HG02759 (cell line): ENCODE measurements around the gene CHMP2B.

ENCODE experiments used
- ATAC-seq: cut with Tn5 transposase; IDR thresholded peaks from one replicate; pipeline ENCODE4 v1.9.1; 2021; ENCODE audit warnings: mild to moderate bottlenecking, moderate library complexity; ENCODE audit not compliant: unreplicated experiment

The CHMP2B gene, protein sequence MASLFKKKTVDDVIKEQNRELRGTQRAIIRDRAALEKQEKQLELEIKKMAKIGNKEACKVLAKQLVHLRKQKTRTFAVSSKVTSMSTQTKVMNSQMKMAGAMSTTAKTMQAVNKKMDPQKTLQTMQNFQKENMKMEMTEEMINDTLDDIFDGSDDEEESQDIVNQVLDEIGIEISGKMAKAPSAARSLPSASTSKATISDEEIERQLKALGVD

DNA sequence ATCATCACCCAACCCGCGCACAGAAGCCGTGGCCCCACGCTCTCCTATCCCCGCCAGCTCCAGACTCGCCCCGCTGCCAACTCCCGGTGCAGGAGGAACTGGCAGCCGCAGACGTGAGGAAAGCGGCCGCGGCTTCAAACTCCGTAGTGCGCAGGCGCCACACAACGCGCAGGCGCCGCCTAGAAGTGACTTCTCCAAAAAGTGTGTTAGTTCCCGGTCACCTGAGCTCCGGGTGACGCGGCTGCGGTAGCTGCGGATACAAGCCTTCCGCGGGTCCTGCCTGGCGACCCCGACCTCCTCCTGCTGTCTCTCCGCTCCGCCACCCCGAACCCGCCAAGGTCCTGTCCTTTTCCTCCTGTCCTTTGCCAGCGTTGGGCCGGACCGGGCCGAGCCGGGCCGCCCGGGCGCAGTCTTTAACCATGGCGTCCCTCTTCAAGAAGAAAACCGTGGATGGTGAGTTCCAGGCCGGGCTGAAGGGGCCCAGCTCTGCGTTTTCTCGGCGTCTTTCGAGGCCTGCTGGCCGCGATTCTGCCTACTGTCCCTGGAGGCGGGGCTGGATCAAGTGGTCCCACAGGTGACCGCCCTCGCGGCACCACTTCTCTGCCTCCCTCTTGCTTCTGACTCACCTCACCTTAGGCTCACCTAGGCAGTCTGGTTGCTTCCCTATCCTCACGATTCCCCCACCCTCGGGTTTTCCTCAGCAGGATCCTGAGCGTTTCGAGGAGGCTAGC is at the start of gene CHMP2B:
Gene CHMP2B (plus strand): TSS at position 206 of the 731 bp plus-strand sequence. CDS start 214 bp downstream, at position 420.
- peak; percentile 97 for ATAC-seq

- no peak for ATAC-seq
These were observed 47.5 kb upstream of the CHMP2B start for GRCh38 chr3:87179642-87180041.

DNA sequence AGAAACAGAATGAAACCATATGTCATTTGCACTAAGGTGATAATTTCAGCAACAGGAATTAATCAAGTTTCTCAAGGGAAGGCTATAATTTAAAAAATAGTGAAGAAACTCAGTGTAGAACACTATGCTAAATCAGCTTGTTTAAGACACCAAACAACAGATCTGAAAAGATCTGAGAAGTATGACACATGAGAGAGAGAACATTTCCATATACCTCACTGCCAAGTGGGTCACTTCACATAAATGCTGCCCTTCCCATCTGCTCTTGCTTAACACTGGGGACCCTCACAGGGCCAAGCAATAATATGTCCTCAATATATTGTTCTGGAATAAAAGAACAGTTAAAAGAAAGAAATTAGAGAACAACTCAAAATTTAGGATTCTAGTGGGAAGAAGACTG is 45.6 kb upstream of the CHMP2B start:
- no peak for ATAC-seq

- ATAC-seq = no peak
These were observed 45.1 kb upstream of the CHMP2B start for GRCh38 chr3:87182023-87182422.

- no peak for ATAC-seq
These were observed 40.4 kb upstream of the CHMP2B start for GRCh38 chr3:87186608-87187159.

GRCh38 chr3:87191175-87191574 is 35.9 kb upstream of the CHMP2B start:
- ATAC-seq = no peak

DNA sequence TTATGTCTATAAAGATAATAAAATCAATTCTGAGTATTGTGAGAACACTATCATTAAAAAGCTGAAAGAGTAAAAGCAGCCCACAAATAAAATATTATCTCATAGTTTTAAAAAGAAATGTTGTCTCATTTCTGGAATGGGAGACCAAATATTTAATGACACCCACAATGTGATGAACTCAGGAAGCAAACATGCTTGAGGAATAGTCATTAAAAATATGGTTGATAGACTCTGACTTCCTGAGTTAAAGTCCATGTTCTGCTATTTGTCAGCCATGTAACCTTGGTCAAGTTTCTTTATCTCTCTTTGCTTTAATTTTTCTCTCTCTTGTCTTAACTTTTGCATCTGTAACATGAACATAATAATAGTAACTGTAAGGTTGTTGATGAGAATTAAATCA is 35.5 kb upstream of the CHMP2B start:
- ATAC-seq = no peak

DNA sequence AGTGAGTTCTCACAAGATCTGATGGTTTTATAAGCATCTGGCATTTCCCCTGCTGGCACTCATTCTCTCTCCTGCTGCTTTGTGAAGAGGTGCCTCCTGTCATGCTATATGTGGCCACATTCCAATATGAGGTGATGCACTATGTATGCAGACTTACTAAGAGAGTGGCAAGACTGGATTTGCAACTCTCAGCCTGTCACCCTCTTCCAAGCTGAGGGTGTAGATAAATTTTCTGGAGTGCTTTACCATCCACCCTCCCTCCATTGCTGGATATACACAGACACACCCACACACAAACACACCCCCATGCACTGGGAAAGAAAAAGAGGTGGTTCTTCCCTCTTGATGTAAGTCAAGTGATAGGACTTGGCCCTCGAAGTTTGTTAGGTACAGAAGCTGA is 30.2 kb upstream of the CHMP2B start:
- no peak for ATAC-seq

DNA sequence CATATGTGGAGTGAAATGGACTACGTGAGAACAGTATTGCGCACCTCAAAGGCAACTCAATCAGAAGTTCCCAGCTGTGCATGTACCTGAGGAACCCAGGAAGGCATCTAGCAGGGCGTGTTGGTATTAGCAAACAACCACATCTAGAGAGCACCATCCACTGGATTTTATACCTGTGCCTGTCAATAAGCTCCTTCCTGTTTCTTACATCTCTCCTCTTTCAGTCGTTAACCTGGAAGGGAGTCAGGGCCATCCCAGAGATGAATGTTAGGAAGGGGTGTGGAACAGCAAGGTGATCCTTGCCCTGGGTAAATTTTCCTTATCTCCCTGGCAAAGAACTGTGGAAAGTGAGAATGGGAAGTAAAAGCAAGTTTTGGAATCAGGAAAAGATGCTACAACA is 29.6 kb upstream of the CHMP2B start:
- ATAC-seq = no peak

DNA sequence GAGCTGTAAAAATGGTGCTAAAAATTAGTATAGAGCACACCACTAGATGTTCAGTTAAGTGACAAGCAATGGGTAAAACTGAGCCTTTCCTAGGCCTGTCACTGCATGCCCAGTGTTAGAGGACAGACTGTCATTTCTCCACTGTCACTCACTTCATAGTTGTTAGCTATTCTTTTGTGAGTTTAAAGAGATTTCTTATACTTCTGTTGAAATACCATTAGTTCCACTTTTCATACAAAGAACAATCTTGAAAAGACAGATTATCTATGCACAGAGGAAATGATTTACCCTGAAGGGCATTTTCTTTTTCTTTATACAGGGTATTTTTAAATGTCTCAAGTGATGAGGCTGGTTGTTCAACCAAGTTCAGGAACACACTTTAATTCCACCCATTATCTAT is 28.3 kb upstream of the CHMP2B start:
- no peak for ATAC-seq

DNA sequence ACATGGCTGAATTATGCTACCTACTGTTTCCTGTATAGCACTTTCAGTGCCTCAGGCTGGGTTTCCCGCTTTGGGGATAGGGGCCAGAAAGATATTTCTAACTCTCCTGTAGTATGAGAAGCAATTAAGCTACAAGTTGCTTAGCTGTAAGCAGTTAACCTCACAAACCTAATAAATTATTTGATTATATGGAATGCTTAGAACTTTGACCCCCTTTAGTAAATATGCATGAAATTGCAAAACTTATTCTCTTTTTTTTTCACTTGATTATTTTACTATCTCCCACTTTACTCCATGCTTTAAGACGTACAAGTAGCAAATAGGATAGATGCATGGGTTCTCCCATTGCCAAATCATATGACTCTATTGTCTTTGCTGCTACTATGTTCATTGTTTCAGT is 27.5 kb upstream of the CHMP2B start:
- ATAC-seq = no peak

DNA sequence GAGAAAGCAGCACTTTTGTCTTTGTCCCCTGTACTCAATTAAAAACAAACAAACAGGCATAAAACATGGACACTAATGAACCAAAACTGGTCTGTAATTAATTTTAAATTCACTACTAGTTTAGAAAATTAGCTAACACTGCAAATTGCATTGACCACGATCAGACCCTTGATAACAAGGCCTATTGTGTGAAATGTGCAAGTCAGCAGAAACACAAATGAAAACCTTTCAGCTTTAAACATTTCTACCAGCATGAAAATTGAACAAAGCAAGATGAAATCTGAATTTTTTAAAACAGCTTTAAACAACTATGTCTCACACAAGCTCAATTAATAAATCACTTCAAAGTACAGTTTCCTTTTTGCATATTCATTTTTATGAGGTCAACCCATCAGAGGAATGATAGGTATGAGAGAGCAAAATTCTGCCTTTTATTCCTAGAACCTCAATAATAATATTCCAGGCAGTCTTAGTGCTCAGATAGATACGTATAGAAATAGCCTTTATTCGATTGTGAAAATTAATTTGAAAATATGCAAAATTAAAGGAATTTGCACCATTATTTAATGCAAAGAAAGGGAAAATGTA is 27.0 kb upstream of the CHMP2B start:
- ATAC-seq = no peak

DNA sequence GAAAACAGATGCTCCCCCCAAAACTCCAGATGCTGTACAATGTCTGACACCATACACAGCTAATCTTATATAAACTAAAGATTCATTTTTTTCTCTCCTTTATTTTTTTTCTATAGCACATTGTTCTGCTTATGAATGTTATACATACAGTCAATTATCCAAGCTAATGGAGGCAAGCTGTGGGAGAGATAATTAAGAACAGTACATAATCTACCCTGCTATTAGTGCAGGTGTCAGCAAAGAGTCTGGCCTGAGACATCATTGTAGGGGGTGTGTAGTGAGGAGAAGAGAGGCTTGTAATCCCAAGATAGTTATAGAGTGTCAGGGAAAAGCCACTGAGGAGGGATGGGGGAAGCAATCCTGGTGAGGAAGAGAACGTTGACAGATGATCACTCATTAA is 25.4 kb upstream of the CHMP2B start:
- ATAC-seq = no peak

- no peak for ATAC-seq
These were observed 23.3 kb upstream of the CHMP2B start for GRCh38 chr3:87203809-87204208.

DNA sequence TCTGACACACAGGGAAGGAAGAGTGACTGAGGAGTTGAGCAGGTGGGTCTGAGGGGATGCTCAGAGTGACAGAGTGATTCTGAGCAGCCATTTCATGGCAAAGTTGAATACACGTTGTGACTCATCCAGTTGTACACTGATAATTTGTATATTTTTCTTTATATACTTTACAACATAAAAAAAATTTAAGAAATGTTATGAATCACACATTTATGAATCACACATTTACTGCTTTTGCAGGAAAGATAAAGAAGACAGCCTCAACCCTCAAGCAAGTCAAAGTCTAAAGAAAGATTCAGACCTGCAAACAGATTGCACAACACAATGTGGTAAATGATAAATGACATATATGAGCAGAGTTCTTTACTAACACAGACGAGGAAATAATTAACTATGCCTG is 21.0 kb upstream of the CHMP2B start:
- no peak for ATAC-seq

DNA sequence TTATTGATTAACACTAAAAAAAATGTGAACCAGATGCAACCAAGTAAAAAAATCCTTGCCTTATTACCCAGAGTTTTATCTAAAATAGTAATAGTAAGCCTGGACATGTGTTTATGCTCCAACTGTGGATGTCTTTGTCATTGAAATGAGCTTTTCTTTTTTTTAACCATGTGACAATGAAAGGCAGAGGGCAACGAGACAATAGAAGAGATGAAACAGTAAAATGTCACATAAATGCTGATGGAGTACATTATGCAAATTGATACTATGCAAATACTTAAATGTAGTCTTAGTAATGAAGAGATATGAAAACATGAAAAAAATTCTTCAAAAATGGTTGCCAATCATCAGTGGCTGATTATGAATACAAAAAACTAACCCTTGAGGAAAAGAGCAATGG is 20.5 kb upstream of the CHMP2B start:
- ATAC-seq = no peak

DNA sequence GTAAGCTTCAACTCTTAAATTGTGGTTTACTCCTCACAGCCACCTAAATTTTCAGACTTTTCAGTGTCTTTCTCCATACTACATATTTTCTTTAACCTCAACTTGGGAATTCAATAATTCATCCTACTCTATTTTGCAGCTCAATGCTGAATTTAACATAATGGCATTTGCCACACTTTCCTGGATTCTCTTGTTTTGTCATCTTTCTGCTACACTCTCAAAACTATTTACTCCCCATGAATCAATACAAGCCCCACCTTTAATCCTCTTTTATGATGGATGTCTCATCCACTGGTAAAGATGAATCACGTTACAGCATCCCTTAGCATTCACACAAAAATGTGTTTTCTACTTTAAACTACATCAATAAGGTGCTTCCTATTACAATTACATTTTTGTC is 19.6 kb upstream of the CHMP2B start:
- ATAC-seq = no peak

GRCh38 chr3:87209111-87209510 is 18.0 kb upstream of the CHMP2B start:
- ATAC-seq = no peak

GRCh38 chr3:87218560-87218959 is 8.5 kb upstream of the CHMP2B start:
- ATAC-seq = no peak

GRCh38 chr3:87219611-87220010 is 7.5 kb upstream of the CHMP2B start:
- no peak for ATAC-seq

- no peak for ATAC-seq
These were observed 1.4 kb upstream of the CHMP2B start for GRCh38 chr3:87225659-87226058.

DNA sequence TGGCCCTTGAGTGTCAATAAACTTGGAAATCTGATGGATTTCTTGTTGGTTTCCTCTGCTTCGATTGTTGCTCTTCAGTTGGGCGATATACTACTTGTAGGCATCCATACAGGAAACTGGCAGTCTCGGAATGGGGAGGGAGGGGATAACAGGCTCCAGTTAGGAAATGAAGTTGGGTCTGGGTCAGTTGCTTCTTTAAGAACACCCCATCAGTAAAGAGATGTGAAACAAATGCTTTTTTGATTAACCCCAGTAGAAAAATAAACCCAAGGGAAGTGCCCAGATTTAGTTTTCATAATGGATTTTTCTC is 681 bp downstream of the CHMP2B start:
- ATAC-seq = peak; percentile 9
